HL-60 (cell line): Measurements from ENCODE around the gene CLEC10A.

Source experiments
- DNase-seq, 2 experiments: peaks; one replicate each; pipeline ENCODE4 v3.0.0-alpha.2; 2010 to 2020; ENCODE audit warnings: low read depth in 1 of 2, low spot score in 1 of 2
- H3K27ac ChIP-seq: fragments of 250-450 bp; sonication (Bioruptor Pico); replicated peaks from 2 replicates; pipeline ENCODE4 v1.5.1; 2020; ENCODE audit warnings: mild to moderate bottlenecking, moderate library complexity
- H3K27me3 ChIP-seq: fragments of 250-450 bp; sonication (Bioruptor Pico); 2 replicates; pipeline ENCODE4 v1.5.1; 2021; ENCODE audit warnings: mild to moderate bottlenecking, moderate library complexity; ENCODE audit not compliant: insufficient read depth, poor library complexity, severe bottlenecking
- H3K4me3 ChIP-seq: replicated peaks from 2 replicates; pipeline ENCODE4 v1.5.1; 2011; ENCODE audit warnings: mild to moderate bottlenecking, control low read depth, low read length; ENCODE audit not compliant: insufficient read depth
- CTCF ChIP-seq: IDR thresholded peaks from one replicate; pipeline ENCODE4 v1.5.1; 2011; ENCODE audit warnings: low read length, control low read depth, inconsistent platforms; ENCODE audit not compliant: insufficient read depth
- GABPA ChIP-seq: IDR thresholded peaks from 2 replicates; pipeline ENCODE4 v1.6.1; 2012; ENCODE audit warnings: low read depth
- POLR2AphosphoS5 ChIP-seq: IDR thresholded peaks from 2 replicates; pipeline ENCODE4 v1.6.1; 2012; ENCODE audit warnings: low read depth
- REST ChIP-seq: IDR thresholded peaks from 2 replicates; pipeline ENCODE4 v1.6.1; 2012; ENCODE audit warnings: low read depth; ENCODE audit not compliant: insufficient replicate concordance
- SPI1 ChIP-seq: IDR thresholded peaks from 2 replicates; pipeline ENCODE4 v1.6.1; 2012; ENCODE audit warnings: low read depth, mild to moderate bottlenecking, borderline replicate concordance

Gene CLEC10A

GRCh38 chr17:7063518-7064094, 16.4 kb downstream of the CLEC10A start:
- H3K4me3 ChIP-seq: no peak overlapping the region
- no peaks in the 10 kb centered on the region for H3K27me3 ChIP-seq
- TF ChIP-seq GABPA: no peak
- no peak for TF ChIP-seq POLR2AphosphoS5
- no peak for TF ChIP-seq CTCF
- no peak for TF ChIP-seq SPI1
- TF ChIP-seq REST: no peak
- no peak for DNase-seq
- no peak overlapping the region for H3K27ac ChIP-seq

- no peak for DNase-seq
- Histone ChIP-seq H3K4me3 (no peak overlapping the region), H3K27ac (no peak overlapping the region), H3K27me3 (no peaks in the 10 kb centered on the region)
- TF ChIP-seq REST (no peak), SPI1 (no peak), CTCF (no peak), POLR2AphosphoS5 (no peak), GABPA (no peak)
These were observed 19.7 kb downstream of the CLEC10A start for GRCh38 chr17:7060165-7060891.

- H3K27me3 ChIP-seq: no peaks in the 10 kb centered on the region
- no peak for TF ChIP-seq SPI1
- no peak for TF ChIP-seq CTCF
- H3K27ac ChIP-seq: no peak overlapping the region
- no peak for DNase-seq
- no peak overlapping the region for H3K4me3 ChIP-seq
These were observed 21.1 kb downstream of the CLEC10A start for GRCh38 chr17:7058831-7059447.
